BLaER1 (cell line): ENCODE data around the gene NACAD.

Experiments used
- H3K27ac ChIP-seq: shearing (Covaris generic); formaldehyde crosslinking; 2 replicates; pipeline ENCODE4 v1.8.1; 2022
- H3K27me3 ChIP-seq: shearing (Covaris generic); formaldehyde crosslinking; 2 replicates; pipeline ENCODE4 v1.8.1; 2022
- H3K36me3 ChIP-seq: shearing (Covaris generic); formaldehyde crosslinking; 2 replicates; pipeline ENCODE4 v1.8.1; 2022
- H3K4me1 ChIP-seq: shearing (Covaris generic); formaldehyde crosslinking; 2 replicates; pipeline ENCODE4 v1.8.1; 2022
- H3K4me2 ChIP-seq: shearing (Covaris generic); formaldehyde crosslinking; 2 replicates; pipeline ENCODE4 v1.8.1; 2022
- H3K4me3 ChIP-seq: shearing (Covaris generic); formaldehyde crosslinking; 2 replicates; pipeline ENCODE4 v1.8.1; 2022
- H3K9ac ChIP-seq: shearing (Covaris generic); formaldehyde crosslinking; 2 replicates; pipeline ENCODE4 v1.8.1; 2022
- H3K9me3 ChIP-seq: shearing (Covaris generic); formaldehyde crosslinking; 2 replicates; pipeline ENCODE4 v1.8.1; 2022
- H4K20me1 ChIP-seq: shearing (Covaris generic); formaldehyde crosslinking; 2 replicates; pipeline ENCODE4 v1.8.1; 2022
- Cebpa-rat ChIP-seq: shearing (Covaris generic); IDR thresholded peaks from 2 replicates; pipeline ENCODE4 v1.8.1; 2022

Gene NACAD

GRCh38 chr7:45088821-45089340, at the start of gene NACAD:
TSS of gene NACAD (minus strand) at chr7:45088969. CDS start at chr7:45088894, 75 bp downstream.
- peak within 1 kb of the TSS; percentile 64 for H3K4me2 ChIP-seq
- no peak for TF ChIP-seq Cebpa-rat
- peaks cover 21% of the 10 kb centered on the region; the same call in 1 of the 2 replicates for H3K27me3 ChIP-seq

GRCh38 chr7:45136106-45137060, 47.6 kb upstream of the NACAD start:
- Histone ChIP-seq H3K27ac (no peak overlapping the region), H3K9ac (no peak overlapping the region), H3K36me3 (no peaks in the 10 kb centered on the region), H3K4me1 (peaks cover 31% of the 10 kb centered on the region), H4K20me1 (no peaks in the 10 kb centered on the region), H3K27me3 (no peaks in the 10 kb centered on the region), H3K4me2 (no peak overlapping the region), H3K4me3 (no peak overlapping the region), H3K9me3 (no peaks in the 10 kb centered on the region; the same call in 1 of the 2 replicates)
- TF ChIP-seq Cebpa-rat: no peak

More at GRCh38 chr7:45088821-45089340, at the start of gene NACAD:
- Histone ChIP-seq H4K20me1 (no peaks in the 10 kb centered on the region), H3K4me1 (peaks cover 18% of the 10 kb centered on the region; the same call in 1 of the 2 replicates), H3K9ac (no peak within 1 kb of the TSS), H3K36me3 (no peaks in the 10 kb centered on the region), H3K4me3 (peak within 1 kb of the TSS; percentile 62), H3K27ac (no peak within 1 kb of the TSS), H3K9me3 (peaks cover 5% of the 10 kb centered on the region; the same call in 1 of the 2 replicates)

- Histone ChIP-seq H3K9ac (no peak overlapping the region), H3K27ac (no peak overlapping the region)
- TF ChIP-seq Cebpa-rat: no peak
Measured at GRCh38 chr7:45133877-45134276, 45.1 kb upstream of the NACAD start.

GRCh38 chr7:45133352-45133751, 44.6 kb upstream of the NACAD start:
- no peak overlapping the region for H3K27ac ChIP-seq
- H3K9ac ChIP-seq: no peak overlapping the region
- H3K4me3 ChIP-seq: no peak overlapping the region
- TF ChIP-seq Cebpa-rat: no peak
- no peaks in the 10 kb centered on the region for H3K9me3 ChIP-seq
- H3K27me3 ChIP-seq: no peaks in the 10 kb centered on the region
- H3K4me2 ChIP-seq: no peak overlapping the region
- H3K36me3 ChIP-seq: no peaks in the 10 kb centered on the region
- peaks cover 2% of the 10 kb centered on the region for H3K4me1 ChIP-seq
- H4K20me1 ChIP-seq: no peaks in the 10 kb centered on the region

More at GRCh38 chr7:45133877-45134276, 45.1 kb upstream of the NACAD start:
- H3K4me2 ChIP-seq: no peak overlapping the region
- H4K20me1 ChIP-seq: no peaks in the 10 kb centered on the region
- no peak overlapping the region for H3K4me3 ChIP-seq
- H3K4me1 ChIP-seq: peaks cover 7% of the 10 kb centered on the region
- no peaks in the 10 kb centered on the region for H3K36me3 ChIP-seq
- H3K27me3 ChIP-seq: no peaks in the 10 kb centered on the region
- no peaks in the 10 kb centered on the region for H3K9me3 ChIP-seq

GRCh38 chr7:45132708-45133320, 44.0 kb upstream of the NACAD start:
- Histone ChIP-seq H3K4me2 (no peak overlapping the region), H3K27ac (no peak overlapping the region), H3K27me3 (no peaks in the 10 kb centered on the region), H4K20me1 (no peaks in the 10 kb centered on the region), H3K9me3 (no peaks in the 10 kb centered on the region), H3K4me3 (no peak overlapping the region), H3K4me1 (no peaks in the 10 kb centered on the region), H3K9ac (no peak overlapping the region), H3K36me3 (no peaks in the 10 kb centered on the region)
- TF ChIP-seq Cebpa-rat: no peak

GRCh38 chr7:45131891-45132290, 43.1 kb upstream of the NACAD start:
- no peak overlapping the region for H3K4me2 ChIP-seq
- no peak overlapping the region for H3K27ac ChIP-seq
- no peak for TF ChIP-seq Cebpa-rat
- H3K27me3 ChIP-seq: no peaks in the 10 kb centered on the region
- no peak overlapping the region for H3K4me3 ChIP-seq
- H4K20me1 ChIP-seq: no peaks in the 10 kb centered on the region
- no peak overlapping the region for H3K9ac ChIP-seq
- H3K4me1 ChIP-seq: peaks cover 2% of the 10 kb centered on the region
- no peaks in the 10 kb centered on the region for H3K36me3 ChIP-seq
- H3K9me3 ChIP-seq: no peaks in the 10 kb centered on the region

- Histone ChIP-seq H3K4me1 (peaks cover 11% of the 10 kb centered on the region), H3K4me3 (no peak overlapping the region), H3K27ac (no peak overlapping the region), H3K27me3 (no peaks in the 10 kb centered on the region), H3K4me2 (no peak overlapping the region), H3K36me3 (no peaks in the 10 kb centered on the region), H3K9ac (no peak overlapping the region), H4K20me1 (no peaks in the 10 kb centered on the region), H3K9me3 (no peaks in the 10 kb centered on the region)
- TF ChIP-seq Cebpa-rat: no peak
Measured at GRCh38 chr7:45130910-45131309, 42.1 kb upstream of the NACAD start.

GRCh38 chr7:45129906-45130305, 41.1 kb upstream of the NACAD start:
- Histone ChIP-seq H3K4me1 (peaks cover 20% of the 10 kb centered on the region), H3K4me2 (no peak overlapping the region), H4K20me1 (no peaks in the 10 kb centered on the region), H3K9me3 (no peaks in the 10 kb centered on the region), H3K27me3 (no peaks in the 10 kb centered on the region), H3K27ac (no peak overlapping the region), H3K9ac (no peak overlapping the region), H3K36me3 (no peaks in the 10 kb centered on the region), H3K4me3 (no peak overlapping the region)
- no peak for TF ChIP-seq Cebpa-rat

- H3K27ac ChIP-seq: no peak overlapping the region
Measured at GRCh38 chr7:45129181-45129800, 40.5 kb upstream of the NACAD start.

More at GRCh38 chr7:45129181-45129800, 40.5 kb upstream of the NACAD start:
- Histone ChIP-seq H4K20me1 (no peaks in the 10 kb centered on the region), H3K36me3 (no peaks in the 10 kb centered on the region), H3K4me2 (no peak overlapping the region), H3K4me3 (no peak overlapping the region), H3K27me3 (no peaks in the 10 kb centered on the region), H3K9me3 (no peaks in the 10 kb centered on the region), H3K4me1 (peaks cover 22% of the 10 kb centered on the region), H3K9ac (no peak overlapping the region)
- TF ChIP-seq Cebpa-rat: no peak
